ENCODE results near the gene ADPRH.

Gene ADPRH

GRCh38 chr3:119589102-119589773 is 9.9 kb downstream of the ADPRH start:
- WGBS, 2 donors (ENCODE audit: extremely low coverage in 2 of 2, insufficient read length in 2 of 2, insufficient replicate concordance in 1 of 2), result no CpG with 5 or more reads among the region's 6 CpGs
- H2BK120ac ChIP-seq (ENCODE audit: low read depth, low read length), result no peak overlapping the region
- H4K91ac ChIP-seq (ENCODE audit: low read depth, low read length, poor library complexity), result no peak overlapping the region
- no peak overlapping the region for H3K27ac ChIP-seq (replicated peaks; ENCODE audit: low read length)
- DNase-seq (ENCODE audit: low spot score), result no peak
- H3K14ac ChIP-seq (ENCODE audit: low read length), result no peak overlapping the region
- no peak overlapping the region for H2BK15ac ChIP-seq (ENCODE audit: low read length)
- no peak overlapping the region for H4K8ac ChIP-seq (ENCODE audit: low read depth, low read length)
- no peak overlapping the region for H3K9ac ChIP-seq (ENCODE audit: low read depth, low read length, poor library complexity)
- H2BK5ac ChIP-seq (ENCODE audit: low read length), result no peak overlapping the region
- no peak overlapping the region for H3K4me2 ChIP-seq (ENCODE audit: insufficient read depth, low read length, poor library complexity, severe bottlenecking)
- no peak overlapping the region for H3K23ac ChIP-seq (ENCODE audit: low read depth, low read length, poor library complexity)
- no peak overlapping the region for H3K18ac ChIP-seq (ENCODE audit: low read length)
- H2BK12ac ChIP-seq (ENCODE audit: low read length), result no peak overlapping the region
- no peaks in the 10 kb centered on the region for H3K79me1 ChIP-seq (ENCODE audit: low read depth, low read length)
- peaks cover 0 to 4% of the 10 kb centered on the region in 2 donors for H3K9me3 ChIP-seq (replicated peaks in 1 of 2; ENCODE audit: control insufficient read depth in 2 of 2, insufficient read depth in 1 of 2, low read depth in 1 of 2, low read length in 2 of 2)
- H2AK5ac ChIP-seq (ENCODE audit: low read depth, low read length), result no peak overlapping the region
- no peak overlapping the region for H2AFZ ChIP-seq (ENCODE audit: low read length)
- H3K4me1 ChIP-seq (ENCODE audit: control insufficient read depth in 2 of 2, insufficient read depth in 1 of 2, low read depth in 1 of 2, low read length in 2 of 2), result peaks cover 0 to 2% of the 10 kb centered on the region in 2 donors
- peaks cover 0 to 23% (median 0%) of the 10 kb centered on the region in 3 experiments for H3K27me3 ChIP-seq (ENCODE audit: control insufficient read depth in 3 of 3, insufficient read depth in 3 of 3, low read depth in 1 of 3, low read length in 3 of 3)
- H3K4ac ChIP-seq (ENCODE audit: low read length), result no peak overlapping the region
- peaks cover 0 to 3% of the 10 kb centered on the region in 2 donors for H3K36me3 ChIP-seq (replicated peaks in 1 of 2; ENCODE audit: control insufficient read depth in 2 of 2, insufficient read depth in 2 of 2, low read length in 2 of 2)
- peak overlapping the region in 1 of 2 donors; percentile 19 for H3K4me3 ChIP-seq (ENCODE audit: low read length in 2 of 2)

GRCh38 chr3:119590706-119591105 is 11.4 kb downstream of the ADPRH start:
- Histone ChIP-seq H3K4me1 (ENCODE audit: control insufficient read depth in 2 of 2, insufficient read depth in 1 of 2, low read depth in 1 of 2, low read length in 2 of 2) (peaks cover 0 to 2% of the 10 kb centered on the region in 2 donors), H2BK120ac (ENCODE audit: low read depth, low read length) (no peak overlapping the region), H3K4me3 (ENCODE audit: low read length in 2 of 2) (no peak overlapping the region), H2BK15ac (ENCODE audit: low read length) (no peak overlapping the region), H3K18ac (ENCODE audit: low read length) (no peak overlapping the region), H3K9ac (ENCODE audit: low read depth, low read length, poor library complexity) (no peak overlapping the region), H3K27me3 (ENCODE audit: control insufficient read depth in 3 of 3, insufficient read depth in 3 of 3, low read depth in 1 of 3, low read length in 3 of 3) (peaks cover 0 to 23% (median 0%) of the 10 kb centered on the region in 3 experiments), H3K23ac (ENCODE audit: low read depth, low read length, poor library complexity) (no peak overlapping the region), H3K14ac (ENCODE audit: low read length) (no peak overlapping the region), H3K79me1 (ENCODE audit: low read depth, low read length) (no peaks in the 10 kb centered on the region), H3K4me2 (ENCODE audit: insufficient read depth, low read length, poor library complexity, severe bottlenecking) (no peak overlapping the region), H3K9me3 (replicated peaks in 1 of 2; ENCODE audit: control insufficient read depth in 2 of 2, insufficient read depth in 1 of 2, low read depth in 1 of 2, low read length in 2 of 2) (peaks cover 0 to 4% of the 10 kb centered on the region in 2 donors), H3K27ac (replicated peaks; ENCODE audit: low read length) (no peak overlapping the region), H3K36me3 (replicated peaks in 1 of 2; ENCODE audit: control insufficient read depth in 2 of 2, insufficient read depth in 2 of 2, low read length in 2 of 2) (no peaks in the 10 kb centered on the region), H2AFZ (ENCODE audit: low read length) (no peak overlapping the region), H3K4ac (ENCODE audit: low read length) (no peak overlapping the region), H4K91ac (ENCODE audit: low read depth, low read length, poor library complexity) (no peak overlapping the region), H2AK5ac (ENCODE audit: low read depth, low read length) (no peak overlapping the region), H2BK12ac (ENCODE audit: low read length) (no peak overlapping the region), H2BK5ac (ENCODE audit: low read length) (no peak overlapping the region), H4K8ac (ENCODE audit: low read depth, low read length) (no peak overlapping the region)
- no CpG with 5 or more reads among the region's 1 CpG for WGBS, 2 donors (ENCODE audit: extremely low coverage in 2 of 2, insufficient read length in 2 of 2, insufficient replicate concordance in 1 of 2)
- no peak for DNase-seq (ENCODE audit: low spot score)

GRCh38 chr3:119592861-119593260 is 13.6 kb downstream of the ADPRH start:
- peaks cover 0 to 11% (median 0%) of the 10 kb centered on the region in 3 experiments for H3K27me3 ChIP-seq (ENCODE audit: control insufficient read depth in 3 of 3, insufficient read depth in 3 of 3, low read depth in 1 of 3, low read length in 3 of 3)
- H3K9me3 ChIP-seq (replicated peaks in 1 of 2; ENCODE audit: control insufficient read depth in 2 of 2, insufficient read depth in 1 of 2, low read depth in 1 of 2, low read length in 2 of 2), result peaks cover 0 to 4% of the 10 kb centered on the region in 2 donors
- H3K4me1 ChIP-seq (ENCODE audit: control insufficient read depth in 2 of 2, insufficient read depth in 1 of 2, low read depth in 1 of 2, low read length in 2 of 2), result peaks cover 0 to 3% of the 10 kb centered on the region in 2 donors
- H3K27ac ChIP-seq (replicated peaks; ENCODE audit: low read length), result no peak overlapping the region
- H3K4me3 ChIP-seq (ENCODE audit: low read length in 2 of 2), result no peak overlapping the region
- no peak overlapping the region for H3K18ac ChIP-seq (ENCODE audit: low read length)
- H3K4ac ChIP-seq (ENCODE audit: low read length), result no peak overlapping the region
- no peaks in the 10 kb centered on the region for H3K79me1 ChIP-seq (ENCODE audit: low read depth, low read length)
- H2BK5ac ChIP-seq (ENCODE audit: low read length), result no peak overlapping the region
- no peak overlapping the region for H2AK5ac ChIP-seq (ENCODE audit: low read depth, low read length)
- no peak overlapping the region for H2BK120ac ChIP-seq (ENCODE audit: low read depth, low read length)
- no CpG with 5 or more reads among the region's 1 CpG for WGBS, 2 donors (ENCODE audit: extremely low coverage in 2 of 2, insufficient read length in 2 of 2, insufficient replicate concordance in 1 of 2)
- no peak overlapping the region for H4K91ac ChIP-seq (ENCODE audit: low read depth, low read length, poor library complexity)
- H4K8ac ChIP-seq (ENCODE audit: low read depth, low read length), result no peak overlapping the region
- H3K36me3 ChIP-seq (replicated peaks in 1 of 2; ENCODE audit: control insufficient read depth in 2 of 2, insufficient read depth in 2 of 2, low read length in 2 of 2), result no peaks in the 10 kb centered on the region
- no peak overlapping the region for H3K9ac ChIP-seq (ENCODE audit: low read depth, low read length, poor library complexity)
- H2BK15ac ChIP-seq (ENCODE audit: low read length), result no peak overlapping the region
- no peak overlapping the region for H2BK12ac ChIP-seq (ENCODE audit: low read length)
- H2AFZ ChIP-seq (ENCODE audit: low read length), result no peak overlapping the region
- DNase-seq (ENCODE audit: low spot score), result no peak
- no peak overlapping the region for H3K23ac ChIP-seq (ENCODE audit: low read depth, low read length, poor library complexity)
- H3K14ac ChIP-seq (ENCODE audit: low read length), result no peak overlapping the region
- H3K4me2 ChIP-seq (ENCODE audit: insufficient read depth, low read length, poor library complexity, severe bottlenecking), result no peak overlapping the region

- no peak for DNase-seq (ENCODE audit: low spot score)
- no peak overlapping the region for H2BK5ac ChIP-seq (ENCODE audit: low read length)
Measured at GRCh38 chr3:119594066-119594465, 14.8 kb downstream of the ADPRH start.

More at GRCh38 chr3:119594066-119594465, 14.8 kb downstream of the ADPRH start:
- no peak overlapping the region for H2BK12ac ChIP-seq (ENCODE audit: low read length)
- WGBS, 2 donors (ENCODE audit: extremely low coverage in 2 of 2, insufficient read length in 2 of 2, insufficient replicate concordance in 1 of 2), result no CpG with 5 or more reads among the region's 5 CpGs
- no peak overlapping the region for H4K91ac ChIP-seq (ENCODE audit: low read depth, low read length, poor library complexity)
- no peak overlapping the region for H3K4me2 ChIP-seq (ENCODE audit: insufficient read depth, low read length, poor library complexity, severe bottlenecking)
- no peak overlapping the region for H3K27ac ChIP-seq (replicated peaks; ENCODE audit: low read length)
- peaks cover 0 to 7% (median 0%) of the 10 kb centered on the region in 3 experiments for H3K27me3 ChIP-seq (ENCODE audit: control insufficient read depth in 3 of 3, insufficient read depth in 3 of 3, low read depth in 1 of 3, low read length in 3 of 3)
- no peak overlapping the region for H3K4ac ChIP-seq (ENCODE audit: low read length)
- no peak overlapping the region for H3K23ac ChIP-seq (ENCODE audit: low read depth, low read length, poor library complexity)
- H3K14ac ChIP-seq (ENCODE audit: low read length), result no peak overlapping the region
- no peak overlapping the region for H3K4me3 ChIP-seq (ENCODE audit: low read length in 2 of 2)
- H3K4me1 ChIP-seq (ENCODE audit: control insufficient read depth in 2 of 2, insufficient read depth in 1 of 2, low read depth in 1 of 2, low read length in 2 of 2), result peaks cover 0 to 2% of the 10 kb centered on the region in 2 donors
- peaks cover 0 to 4% of the 10 kb centered on the region in 2 donors for H3K9me3 ChIP-seq (replicated peaks in 1 of 2; ENCODE audit: control insufficient read depth in 2 of 2, insufficient read depth in 1 of 2, low read depth in 1 of 2, low read length in 2 of 2)
- no peak overlapping the region for H2AFZ ChIP-seq (ENCODE audit: low read length)
- no peak overlapping the region for H3K9ac ChIP-seq (ENCODE audit: low read depth, low read length, poor library complexity)
- no peak overlapping the region for H2AK5ac ChIP-seq (ENCODE audit: low read depth, low read length)
- no peak overlapping the region for H2BK15ac ChIP-seq (ENCODE audit: low read length)
- H4K8ac ChIP-seq (ENCODE audit: low read depth, low read length), result no peak overlapping the region
- H2BK120ac ChIP-seq (ENCODE audit: low read depth, low read length), result no peak overlapping the region
- H3K36me3 ChIP-seq (replicated peaks in 1 of 2; ENCODE audit: control insufficient read depth in 2 of 2, insufficient read depth in 2 of 2, low read length in 2 of 2), result no peaks in the 10 kb centered on the region
- H3K79me1 ChIP-seq (ENCODE audit: low read depth, low read length), result no peaks in the 10 kb centered on the region
- no peak overlapping the region for H3K18ac ChIP-seq (ENCODE audit: low read length)
